Heart left ventricle (tissue), 13 donors: ENCODE data around the gene STK38.

Experiments used
- POLR2A ChIP-seq, 2 donors: fragments of 450-650 bp; IDR thresholded peaks; one replicate each; pipeline ENCODE4 v1.6.1; 2017; ENCODE audit warnings: antibody characterized with exemption in 2 of 2, mild to moderate bottlenecking in 2 of 2, moderate library complexity in 2 of 2
- TF ChIP-seq, protein P1 (sequence below), 12 donors: fragments of 200-600 bp; sonication (generic) in 4 of 12; IDR thresholded peaks; one replicate each; pipeline versions ENCODE4 v1.5.0 to v1.8.0; 2018 to 2022; ENCODE audit warnings: antibody characterized with exemption in 12 of 12, mild to moderate bottlenecking in 5 of 12
- donor health status: ischemic (EF 13 %, LVEDD 7.1; RV severe dilation, severe dysfunction).
- donor health status: DM: no; HTN: yes; CAD: no.
- donor health status: DM: no; HTN: no; CAD: no.
- donor health status: ischemic (EF 25% LVEDD 6.9; RV normal size, moderate dysfunction).
- donor health status: ischemic (EF 25% LVEDD 5.7; RV mildly dilated, moderate dysfunction).
- donor health status: ischemic (EF 35%, LVEDD 5.7; RV mildly dilated, moderate dysfunction).
- donor health status: nonischemic (EF 11% LVEDD 7.7; RV severe dilation, severe dysfunction).
- donor health status: DM: yes; HTN: yes; CAD: no.
- donor health status: PGD.
- donor health status: ischemic (EF 29% LVEDD 5.4; RV normal size, mild dysfunction).
- donor health status: nonischemic (EF 23%, LVEDD 6.1; RV moderate dilation, normal function).

DNA sequence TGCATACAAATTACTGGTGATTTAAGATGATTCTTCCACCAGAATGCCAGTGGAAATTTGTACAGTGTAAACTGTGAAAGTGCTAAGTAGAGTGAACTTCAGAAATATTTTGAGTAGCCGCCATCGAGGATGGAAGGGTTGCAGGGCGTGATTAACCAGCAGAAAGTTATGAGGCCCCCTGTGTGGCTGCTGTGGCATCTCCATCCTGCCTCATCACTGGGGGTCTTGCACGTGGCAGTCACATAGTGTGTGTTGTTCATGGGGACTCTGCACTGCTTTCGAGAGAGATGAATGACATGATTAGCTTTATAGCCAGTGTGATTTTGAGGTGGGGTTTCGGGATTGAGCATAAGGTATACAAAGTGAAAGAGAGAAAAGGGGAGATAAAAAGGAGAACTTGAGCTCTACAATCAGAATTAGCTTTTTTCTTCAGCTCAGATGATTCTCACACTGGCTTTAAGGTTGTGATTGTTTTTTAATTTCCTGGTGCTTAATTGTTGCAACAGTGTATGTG, 78.1 kb downstream of the STK38 start:
- no peak for TF ChIP-seq POLR2A (IDR thresholded peaks at IDR 0.05)
- TF ChIP-seq, protein P1, sequence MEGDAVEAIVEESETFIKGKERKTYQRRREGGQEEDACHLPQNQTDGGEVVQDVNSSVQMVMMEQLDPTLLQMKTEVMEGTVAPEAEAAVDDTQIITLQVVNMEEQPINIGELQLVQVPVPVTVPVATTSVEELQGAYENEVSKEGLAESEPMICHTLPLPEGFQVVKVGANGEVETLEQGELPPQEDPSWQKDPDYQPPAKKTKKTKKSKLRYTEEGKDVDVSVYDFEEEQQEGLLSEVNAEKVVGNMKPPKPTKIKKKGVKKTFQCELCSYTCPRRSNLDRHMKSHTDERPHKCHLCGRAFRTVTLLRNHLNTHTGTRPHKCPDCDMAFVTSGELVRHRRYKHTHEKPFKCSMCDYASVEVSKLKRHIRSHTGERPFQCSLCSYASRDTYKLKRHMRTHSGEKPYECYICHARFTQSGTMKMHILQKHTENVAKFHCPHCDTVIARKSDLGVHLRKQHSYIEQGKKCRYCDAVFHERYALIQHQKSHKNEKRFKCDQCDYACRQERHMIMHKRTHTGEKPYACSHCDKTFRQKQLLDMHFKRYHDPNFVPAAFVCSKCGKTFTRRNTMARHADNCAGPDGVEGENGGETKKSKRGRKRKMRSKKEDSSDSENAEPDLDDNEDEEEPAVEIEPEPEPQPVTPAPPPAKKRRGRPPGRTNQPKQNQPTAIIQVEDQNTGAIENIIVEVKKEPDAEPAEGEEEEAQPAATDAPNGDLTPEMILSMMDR (IDR thresholded peaks at IDR 0.05), result no peak
